IMR-90 (cell line): Measurements from ENCODE around the gene TF. TPM values are rescaled to one million over a fixed set of nuclear protein-coding genes. Genes with fewer than 3 reads are reported as not detected.

ENCODE experiments used
- ATAC-seq: fragments of 200-7000 bp; cut with Tn5 transposase; 2 replicates; pipeline ENCODE4 v1.9.1; 2020; ENCODE audit warnings: low read depth, mild to moderate bottlenecking, moderate library complexity
- BruUV-seq: library from RNA; stranded (reverse); fragments of 400-500 nt; replicated peaks from 2 replicates; lab custom pipeline; 2021; lab: Mats Ljungman, UMichigan
- CTCF ChIA-PET: fragments of 300-600 bp; formaldehyde crosslinking; extraction: SDS; loops from one replicate; lab custom pipeline; 2021; ENCODE audit warnings: antibody characterized with exemption; lab: Yijun Ruan, JAX
- POLR2A ChIA-PET: fragments of 300-600 bp; sonication (Branson Sonifier 250); formaldehyde crosslinking; loops from one replicate; lab custom pipeline; 2022; ENCODE audit warnings: antibody characterized with exemption; ENCODE audit not compliant: unreplicated experiment; lab: Charles Lee
- DNase-seq: peaks from one replicate; pipeline ENCODE4 v3.0.0; 2013
- H2AFZ ChIP-seq: replicated peaks from 2 replicates; pipeline ENCODE3; 2013; ENCODE audit warnings: low read length, mild to moderate bottlenecking; ENCODE audit not compliant: poor library complexity
- H2AK5ac ChIP-seq: 2 replicates; pipeline ENCODE4 v1.6.1; 2013; ENCODE audit warnings: low read depth, low read length, inconsistent platforms
- H2AK9ac ChIP-seq: replicated peaks from 2 replicates; pipeline ENCODE3; 2013; ENCODE audit warnings: mild to moderate bottlenecking, low read depth, low read length, moderate library complexity; ENCODE audit not compliant: poor library complexity
- H2BK120ac ChIP-seq: 2 replicates; pipeline ENCODE4 v1.6.1; 2013; ENCODE audit warnings: low read depth, low read length, inconsistent platforms
- H2BK15ac ChIP-seq: 3 replicates; pipeline ENCODE4 v1.6.1; 2013; ENCODE audit warnings: low read depth, low read length, inconsistent platforms
- H2BK20ac ChIP-seq: 2 replicates; pipeline ENCODE4 v1.6.1; 2013; ENCODE audit warnings: low read depth, mild to moderate bottlenecking, inconsistent platforms, low read length, moderate library complexity
- H2BK5ac ChIP-seq: 2 replicates; pipeline ENCODE4 v1.6.1; 2013; ENCODE audit warnings: mild to moderate bottlenecking, low read depth, low read length, inconsistent platforms; ENCODE audit not compliant: poor library complexity, severe bottlenecking
- H3K14ac ChIP-seq: replicated peaks from 2 replicates; pipeline ENCODE4 v1.6.1; 2013; ENCODE audit warnings: low read depth, low read length, inconsistent platforms
- H3K18ac ChIP-seq: 2 replicates; pipeline ENCODE4 v1.6.1; 2013; ENCODE audit warnings: low read depth, low read length, control low read depth
- H3K23ac ChIP-seq: 2 replicates; pipeline ENCODE4 v1.6.1; 2013; ENCODE audit warnings: low read depth, low read length, inconsistent platforms
- H3K27ac ChIP-seq: 2 replicates; pipeline ENCODE4 v1.5.1; 2013; ENCODE audit warnings: mild to moderate bottlenecking, control low read depth, low read length; ENCODE audit not compliant: insufficient read depth
- H3K27me3 ChIP-seq: 2 replicates; pipeline ENCODE4 v1.6.1; 2013; ENCODE audit warnings: low read length; ENCODE audit not compliant: control insufficient read depth, insufficient read depth
- H3K36me3 ChIP-seq: 2 replicates; pipeline ENCODE4 v1.6.1; 2013; ENCODE audit warnings: low read length, mixed read lengths; ENCODE audit not compliant: control insufficient read depth, insufficient read depth
- H3K4ac ChIP-seq: 2 replicates; pipeline ENCODE4 v1.6.1; 2013; ENCODE audit warnings: low read depth, low read length, inconsistent platforms
- H3K4me1 ChIP-seq: 2 replicates; pipeline ENCODE4 v1.6.1; 2013; ENCODE audit warnings: low read length, mixed read lengths; ENCODE audit not compliant: control insufficient read depth, insufficient read depth
- H3K4me2 ChIP-seq: 2 replicates; pipeline ENCODE4 v1.6.1; 2013; ENCODE audit warnings: low read depth, mild to moderate bottlenecking, control low read depth, low read length, moderate library complexity
- H3K4me3 ChIP-seq: 2 replicates; pipeline ENCODE4 v1.5.1; 2013; ENCODE audit warnings: low read depth, mild to moderate bottlenecking, control low read depth, low read length, moderate library complexity; ENCODE audit not compliant: insufficient read depth
- H3K56ac ChIP-seq: 2 replicates; pipeline ENCODE4 v1.6.1; 2013; ENCODE audit warnings: low read length, inconsistent platforms; ENCODE audit not compliant: insufficient read depth; ENCODE audit errors: extremely low read depth
- H3K79me1 ChIP-seq, 2 experiments: 2 replicates each; pipeline ENCODE4 v1.6.1; 2013; ENCODE audit warnings: low read length in 2 of 2, inconsistent platforms in 1 of 2, low read depth in 1 of 2
- H3K9ac ChIP-seq: 2 replicates; pipeline ENCODE4 v1.6.1; 2013; ENCODE audit warnings: low read depth, low read length, control low read depth
- H3K9me1 ChIP-seq: 2 replicates; pipeline ENCODE4 v1.6.1; 2013; ENCODE audit warnings: low read length, inconsistent platforms; ENCODE audit not compliant: insufficient read depth
- H3K9me3 ChIP-seq: 2 replicates; pipeline ENCODE4 v1.6.1; 2013; ENCODE audit warnings: low read length; ENCODE audit not compliant: control insufficient read depth, insufficient read depth
- H4K20me1 ChIP-seq: 2 replicates; pipeline ENCODE4 v1.6.1; 2013; ENCODE audit warnings: low read length, inconsistent platforms; ENCODE audit not compliant: insufficient read depth
- H4K5ac ChIP-seq: 2 replicates; pipeline ENCODE4 v1.6.1; 2013; ENCODE audit warnings: mild to moderate bottlenecking, low read depth, low read length, control low read depth
- H4K8ac ChIP-seq, 2 experiments: 2 replicates each; pipeline ENCODE4 v1.6.1; 2013; ENCODE audit warnings: low read depth in 2 of 2, low read length in 2 of 2, control low read depth in 1 of 2, inconsistent platforms in 1 of 2
- H4K91ac ChIP-seq: 2 replicates; pipeline ENCODE4 v1.6.1; 2013; ENCODE audit warnings: low read depth, low read length, inconsistent platforms; ENCODE audit not compliant: insufficient read depth
- BHLHE40 ChIP-seq: fragments of 150-350 bp; IDR thresholded peaks from 2 replicates; pipeline ENCODE4 v1.6.1; 2016; ENCODE audit warnings: mild to moderate bottlenecking, low read depth, low read length
- CEBPB ChIP-seq: IDR thresholded peaks from 2 replicates; pipeline ENCODE4 v1.6.1; 2012; ENCODE audit warnings: low read depth, low read length, improper control_type of control experiment
- CHD1 ChIP-seq: IDR thresholded peaks from 2 replicates; pipeline ENCODE4 v1.6.1; 2012; ENCODE audit warnings: low read depth, low read length, improper control_type of control experiment
- FOS ChIP-seq: fragments of 150-350 bp; IDR thresholded peaks from 2 replicates; pipeline ENCODE4 v1.6.1; 2016; ENCODE audit warnings: low read depth, low read length
- MAFK ChIP-seq: IDR thresholded peaks from 2 replicates; pipeline ENCODE4 v1.6.1; 2012; ENCODE audit warnings: low read depth, low read length, improper control_type of control experiment
- MAZ ChIP-seq: IDR thresholded peaks from 2 replicates; pipeline ENCODE4 v1.6.1; 2012; ENCODE audit warnings: low read depth, mild to moderate bottlenecking, low read length, improper control_type of control experiment, moderate library complexity, borderline replicate concordance
- MXI1 ChIP-seq: IDR thresholded peaks from 2 replicates; pipeline ENCODE4 v1.6.1; 2012; ENCODE audit warnings: low read depth, mild to moderate bottlenecking, low read length, moderate library complexity, borderline replicate concordance
- NFE2L2 ChIP-seq: fragments of 150-350 bp; IDR thresholded peaks from 2 replicates; pipeline ENCODE4 v1.6.1; 2016; ENCODE audit warnings: low read depth, mild to moderate bottlenecking, low read length
- POLR2A ChIP-seq: IDR thresholded peaks from 2 replicates; pipeline ENCODE4 v1.6.1; 2012; ENCODE audit warnings: mild to moderate bottlenecking, low read depth, low read length
- RAD21 ChIP-seq: IDR thresholded peaks from 2 replicates; pipeline ENCODE4 v1.6.1; 2012; ENCODE audit warnings: low read length, improper control_type of control experiment
- RCOR1 ChIP-seq: IDR thresholded peaks from 2 replicates; pipeline ENCODE4 v1.6.1; 2012; ENCODE audit warnings: mild to moderate bottlenecking, low read length, improper control_type of control experiment; ENCODE audit not compliant: insufficient replicate concordance
- RFX5 ChIP-seq: IDR thresholded peaks from 2 replicates; pipeline ENCODE4 v1.8.0; 2012; ENCODE audit warnings: low read depth, mild to moderate bottlenecking, low read length, moderate library complexity
- SMC3 ChIP-seq: fragments of 150-350 bp; IDR thresholded peaks from 2 replicates; pipeline ENCODE4 v1.6.1; 2016; ENCODE audit warnings: low read depth, mild to moderate bottlenecking, antibody characterized with exemption, low read length, moderate library complexity
- USF2 ChIP-seq: fragments of 150-350 bp; IDR thresholded peaks from 2 replicates; pipeline ENCODE4 v1.6.1; 2017; ENCODE audit warnings: mild to moderate bottlenecking, antibody characterized with exemption, low read length, low read depth
- WGBS, 2 experiments: methylation state at CpG; one replicate each; pipeline versions ENCODE4 v1.1.5 to v1.1.7; 2013; ENCODE audit warnings: missing lambda C conversion rate in 2 of 2; ENCODE audit not compliant: insufficient read length in 1 of 2; ENCODE audit errors: extremely low coverage in 2 of 2; 5-methylcytosine and 5-hydroxymethylcytosine counted together
- dilution Hi-C: fragments of 300-500 bp; cut with HindIII; formaldehyde crosslinking; loops from one replicate; pipeline ENCODE4 v1.14.3; 2018; ENCODE audit warnings: low sequenced_read_pairs; ENCODE audit not compliant: unreplicated experiment
- in situ Hi-C: fragments of 300-500 bp; cut with MboI; formaldehyde crosslinking; loops from 3 replicates; pipeline ENCODE4 v1.14.3; 2019; ENCODE audit warnings: low sequenced_read_pairs, inconsistent platforms, mixed read lengths
- intact Hi-C: fragments of 100-400 bp; cut with micrococcal nuclease; formaldehyde crosslinking; loops from 2 replicates; pipeline ENCODE4 v1.10.0; 2022
- polyA plus RNA-seq, 3 experiments: library from polyadenylated mRNA; depleted of rRNA; stranded (reverse); fragments of >200 nt; gene quantifications; 2 replicates each; pipeline ENCODE4 v1.2.3, GENCODE V29; 2012; ENCODE audit warnings: low replicate concordance in 1 of 3
- total RNA-seq: library from RNA; depleted of rRNA; stranded (reverse); fragments of >200 nt; gene quantifications from 2 replicates; pipeline ENCODE4 v1.2.3, GENCODE V29; 2012
- TF ChIP-seq, protein P1 (sequence below): fragments of 150-350 bp; IDR thresholded peaks from 2 replicates; pipeline ENCODE4 v1.6.1; 2016; ENCODE audit warnings: low read depth, mild to moderate bottlenecking, low read length, moderate library complexity, borderline replicate concordance
- TF ChIP-seq, protein P2 (sequence below): conservative IDR thresholded peaks from 2 replicates; pipeline ENCODE4 v1.5.1; 2012; ENCODE audit warnings: mild to moderate bottlenecking, low read depth, low read length, improper control_type of control experiment

The TF gene
- total and polyA plus RNA-seq, 2 of the 4 experiments (the other 2 are of a cell fraction), result 0.07 TPM; not detected in 1

- Histone ChIP-seq H3K56ac (no peak overlapping the region), H3K23ac (no peak overlapping the region), H3K9me1 (no peaks in the 10 kb centered on the region), H3K4me1 (no peaks in the 10 kb centered on the region), H2BK5ac (no peak overlapping the region), H4K91ac (no peak overlapping the region), H4K20me1 (no peaks in the 10 kb centered on the region), H3K4ac (no peak overlapping the region), H2AK5ac (no peak overlapping the region), H3K27ac (no peak overlapping the region), H3K27me3 (peaks cover 8% of the 10 kb centered on the region), H3K18ac (no peak overlapping the region), H2BK120ac (no peak overlapping the region), H2AK9ac (no peak overlapping the region), H2BK15ac (no peak overlapping the region), H3K4me3 (no peak overlapping the region), H3K9me3 (no peaks in the 10 kb centered on the region), H3K14ac (no peak overlapping the region), H3K4me2 (no peak overlapping the region), H2BK20ac (no peak overlapping the region), H2AFZ (no peak overlapping the region), H3K79me1 (no peaks in the 10 kb centered on the region), H4K8ac (no peak overlapping the region), H3K9ac (no peak overlapping the region), H4K5ac (no peak overlapping the region), H3K36me3 (no peaks in the 10 kb centered on the region)
- intact Hi-C loops (no loop called here), dilution Hi-C loops (no loop called here), in situ Hi-C loops (no loop called here)
- BruUV-seq, result no TSS peak
- DNase-seq (no peak), ATAC-seq (no peak)
- ChIA-PET POLR2A (no interaction called here), CTCF (no interaction called here)
- no peak for TF ChIP-seq MAZ
- TF ChIP-seq POLR2A, result no peak
- TF ChIP-seq, protein P1, sequence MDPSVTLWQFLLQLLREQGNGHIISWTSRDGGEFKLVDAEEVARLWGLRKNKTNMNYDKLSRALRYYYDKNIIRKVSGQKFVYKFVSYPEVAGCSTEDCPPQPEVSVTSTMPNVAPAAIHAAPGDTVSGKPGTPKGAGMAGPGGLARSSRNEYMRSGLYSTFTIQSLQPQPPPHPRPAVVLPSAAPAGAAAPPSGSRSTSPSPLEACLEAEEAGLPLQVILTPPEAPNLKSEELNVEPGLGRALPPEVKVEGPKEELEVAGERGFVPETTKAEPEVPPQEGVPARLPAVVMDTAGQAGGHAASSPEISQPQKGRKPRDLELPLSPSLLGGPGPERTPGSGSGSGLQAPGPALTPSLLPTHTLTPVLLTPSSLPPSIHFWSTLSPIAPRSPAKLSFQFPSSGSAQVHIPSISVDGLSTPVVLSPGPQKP, result no peak
- TF ChIP-seq CHD1, result no peak
- no peak for TF ChIP-seq CEBPB
- TF ChIP-seq MXI1, result no peak
- TF ChIP-seq, protein P2, sequence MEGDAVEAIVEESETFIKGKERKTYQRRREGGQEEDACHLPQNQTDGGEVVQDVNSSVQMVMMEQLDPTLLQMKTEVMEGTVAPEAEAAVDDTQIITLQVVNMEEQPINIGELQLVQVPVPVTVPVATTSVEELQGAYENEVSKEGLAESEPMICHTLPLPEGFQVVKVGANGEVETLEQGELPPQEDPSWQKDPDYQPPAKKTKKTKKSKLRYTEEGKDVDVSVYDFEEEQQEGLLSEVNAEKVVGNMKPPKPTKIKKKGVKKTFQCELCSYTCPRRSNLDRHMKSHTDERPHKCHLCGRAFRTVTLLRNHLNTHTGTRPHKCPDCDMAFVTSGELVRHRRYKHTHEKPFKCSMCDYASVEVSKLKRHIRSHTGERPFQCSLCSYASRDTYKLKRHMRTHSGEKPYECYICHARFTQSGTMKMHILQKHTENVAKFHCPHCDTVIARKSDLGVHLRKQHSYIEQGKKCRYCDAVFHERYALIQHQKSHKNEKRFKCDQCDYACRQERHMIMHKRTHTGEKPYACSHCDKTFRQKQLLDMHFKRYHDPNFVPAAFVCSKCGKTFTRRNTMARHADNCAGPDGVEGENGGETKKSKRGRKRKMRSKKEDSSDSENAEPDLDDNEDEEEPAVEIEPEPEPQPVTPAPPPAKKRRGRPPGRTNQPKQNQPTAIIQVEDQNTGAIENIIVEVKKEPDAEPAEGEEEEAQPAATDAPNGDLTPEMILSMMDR, result no peak
- TF ChIP-seq RFX5, result no peak
- no peak for TF ChIP-seq BHLHE40
- TF ChIP-seq RAD21, result no peak
- no peak for TF ChIP-seq USF2
- TF ChIP-seq RCOR1, result no peak
- no peak for TF ChIP-seq SMC3
- TF ChIP-seq FOS, result no peak
- no peak for TF ChIP-seq NFE2L2
- no peak for TF ChIP-seq MAFK
- WGBS, 2 experiments, result 20% methylated on average over 1 of the region's 3 CpGs; no CpG with 5 or more reads in 1 of the 2 experiments
These were observed 46.3 kb upstream of the TF start for GRCh38 chr3:133699903-133700302.
